Natural killer cell (primary cell): ENCODE data around the gene WFDC1. TPM values are rescaled to one million over a fixed set of nuclear protein-coding genes. Genes with fewer than 3 reads are reported as not detected.

Experiments used
- ATAC-seq, 3 donors: fragments of 150-1000 bp in 2 of 3; fragments of 200-7000 bp in 1 of 3; cut with Tn5 transposase; 1 replicate in 1 of 3; 2 replicates in 2 of 3; pipeline ENCODE4 v1.10.0; 2021; ENCODE audit warnings: mild to moderate bottlenecking in 2 of 3, moderate library complexity in 2 of 3
- DNase-seq, 2 donors: peaks; one replicate each; pipeline versions ENCODE4 v3.0.0 to v3.0.0-alpha.2; 2013 to 2021; ENCODE audit warnings: mixed read lengths in 1 of 2
- H3K27ac ChIP-seq: one replicate; pipeline ENCODE4 v1.5.1; 2013; ENCODE audit warnings: mild to moderate bottlenecking, low read length
- H3K27me3 ChIP-seq: one replicate; pipeline ENCODE4 v1.6.1; 2013; ENCODE audit warnings: low read length; ENCODE audit not compliant: control insufficient read depth, insufficient read depth
- H3K36me3 ChIP-seq: one replicate; pipeline ENCODE4 v1.6.1; 2013; ENCODE audit warnings: low read length; ENCODE audit not compliant: control insufficient read depth, insufficient read depth
- H3K4me1 ChIP-seq: one replicate; pipeline ENCODE4 v1.6.1; 2013; ENCODE audit warnings: low read length; ENCODE audit not compliant: control insufficient read depth, insufficient read depth
- H3K4me3 ChIP-seq: one replicate; pipeline ENCODE4 v1.5.1; 2013; ENCODE audit warnings: low read length
- H3K9me3 ChIP-seq: one replicate; pipeline ENCODE4 v1.6.1; 2013; ENCODE audit warnings: low read length; ENCODE audit not compliant: control insufficient read depth, insufficient read depth
- H3K27ac Mint-ChIP-seq, 2 donors: one replicate each; pipeline ENCODE4 v1.8.0; 2022; ENCODE audit warnings: mild to moderate bottlenecking in 2 of 2, mixed read lengths in 2 of 2, moderate library complexity in 1 of 2
- H3K27me3 Mint-ChIP-seq, 2 donors: one replicate each; pipeline ENCODE4 v1.8.0; 2022; ENCODE audit warnings: low read depth in 2 of 2, mixed read lengths in 2 of 2
- H3K36me3 Mint-ChIP-seq: one replicate; pipeline ENCODE4 v1.8.0; 2022; ENCODE audit warnings: mixed read lengths
- H3K4me1 Mint-ChIP-seq, 2 donors: one replicate each; pipeline ENCODE4 v1.8.0; 2022; ENCODE audit warnings: mixed read lengths in 2 of 2
- H3K4me3 Mint-ChIP-seq: one replicate; pipeline ENCODE4 v1.8.0; 2022; ENCODE audit warnings: mild to moderate bottlenecking, moderate library complexity, mixed read lengths
- H3K9me3 Mint-ChIP-seq, 2 donors: one replicate each; pipeline ENCODE4 v1.8.0; 2022; ENCODE audit warnings: mixed read lengths in 2 of 2
- CTCF ChIP-seq: fragments of 200-600 bp; IDR thresholded peaks from one replicate; pipeline ENCODE4 v1.8.0; 2022; ENCODE audit warnings: antibody characterized with exemption
- WGBS: methylation state at CpG from one replicate; pipeline ENCODE4 v1.1.7; 2013; ENCODE audit warnings: missing lambda C conversion rate; ENCODE audit not compliant: insufficient coverage; 5-methylcytosine and 5-hydroxymethylcytosine counted together
- intact Hi-C: fragments of 100-400 bp; cut with micrococcal nuclease; formaldehyde crosslinking; loops from one replicate; pipeline ENCODE4 v1.14.2; 2022
- total RNA-seq, 4 donors: library from RNA; stranded (reverse); fragments of 120-200 nt in 1 of 4; gene quantifications; one replicate each; pipeline versions ENCODE4 v1.2.3 to v1.2.4, GENCODE V29; 2013 to 2022

The WFDC1 gene
- total RNA-seq, 3 donors from 2014 or later (not counting 1 experiment from before 2014, with no cell fraction given), result not detected

- WGBS, result 80% methylated on average over 6 of the region's 6 CpGs
- no peak for TF ChIP-seq CTCF
Measured at GRCh38 chr16:84282533-84282932, 12.1 kb upstream of the WFDC1 start.

GRCh38 chr16:84283314-84284153 lies 11.1 kb upstream of the WFDC1 start:
- Histone ChIP-seq H3K27me3 (no peaks in the 10 kb centered on the region), H3K27ac (no peak overlapping the region), H3K4me1 (no peaks in the 10 kb centered on the region), H3K9me3 (no peaks in the 10 kb centered on the region), H3K4me3 (no peak overlapping the region), H3K36me3 (no peaks in the 10 kb centered on the region)
- H3K4me3 Mint-ChIP-seq, result no peak overlapping the region
- intact Hi-C loops, result no loop called here
- H3K27ac Mint-ChIP-seq, result no peak overlapping the region
- 88% methylated on average over 24 of the region's 24 CpGs for WGBS
- DNase-seq, result no peak
- TF ChIP-seq CTCF, result no peak
- H3K27me3 Mint-ChIP-seq, result peaks cover 0 to 13% of the 10 kb centered on the region in 2 donors
- H3K4me1 Mint-ChIP-seq, result no peaks in the 10 kb centered on the region
- no peaks in the 10 kb centered on the region for H3K36me3 Mint-ChIP-seq
- no peaks in the 10 kb centered on the region for H3K9me3 Mint-ChIP-seq
- no peak for ATAC-seq

More at GRCh38 chr16:84282533-84282932, 12.1 kb upstream of the WFDC1 start:
- Mint-ChIP-seq H3K36me3 (no peaks in the 10 kb centered on the region), H3K4me3 (no peak overlapping the region), H3K9me3 (no peaks in the 10 kb centered on the region), H3K27ac (no peak overlapping the region), H3K4me1 (no peaks in the 10 kb centered on the region), H3K27me3 (peaks cover 6 to 9% of the 10 kb centered on the region in 2 donors)
- Histone ChIP-seq H3K27ac (no peak overlapping the region), H3K9me3 (no peaks in the 10 kb centered on the region), H3K4me1 (no peaks in the 10 kb centered on the region), H3K4me3 (no peak overlapping the region), H3K27me3 (no peaks in the 10 kb centered on the region), H3K36me3 (no peaks in the 10 kb centered on the region)
- ATAC-seq (no peak), DNase-seq (no peak)
- intact Hi-C loops, result no loop called here

GRCh38 chr16:84284154-84284722 lies 10.4 kb upstream of the WFDC1 start:
- WGBS, result 77% methylated on average over 13 of the region's 13 CpGs
- intact Hi-C loops, result no loop called here
- no peak for TF ChIP-seq CTCF
- no peaks in the 10 kb centered on the region for H3K27me3 ChIP-seq
- H3K9me3 ChIP-seq, result no peaks in the 10 kb centered on the region
- DNase-seq, result no peak
- Mint-ChIP-seq H3K4me3 (no peak overlapping the region), H3K27ac (no peak overlapping the region), H3K9me3 (no peaks in the 10 kb centered on the region), H3K36me3 (no peaks in the 10 kb centered on the region), H3K4me1 (no peaks in the 10 kb centered on the region), H3K27me3 (peaks cover 0 to 14% of the 10 kb centered on the region in 2 donors)
- H3K4me1 ChIP-seq, result no peaks in the 10 kb centered on the region
- no peak overlapping the region for H3K27ac ChIP-seq
- no peaks in the 10 kb centered on the region for H3K36me3 ChIP-seq
- H3K4me3 ChIP-seq, result no peak overlapping the region
- ATAC-seq, result no peak
